HEK293 (cell line): ENCODE results near the gene PTPRK.

ENCODE experiments used
- CTCF ChIA-PET: fragments of 350-600 bp; formaldehyde crosslinking; extraction: SDS; loops from one replicate; lab custom pipeline; 2021; ENCODE audit warnings: antibody characterized with exemption; lab: Yijun Ruan, JAX
- POLR2A ChIA-PET: fragments of 300-600 bp; formaldehyde crosslinking; extraction: SDS; loops from one replicate; lab custom pipeline; 2020; ENCODE audit warnings: antibody characterized with exemption, inconsistent platforms; lab: Yijun Ruan, JAX
- H3K27ac ChIP-seq: fragments of 200-500 bp; sonication (Bioruptor generic); 2 replicates; pipeline ENCODE4 v1.5.1; 2014; ENCODE audit warnings: low read depth, low read length, control low read depth, inconsistent platforms; ENCODE audit errors: extremely low read depth
- H3K36me3 ChIP-seq, 2 experiments: fragments of 200-500 bp in 1 of 2; sonication (Bioruptor generic) in 1 of 2; 1 replicate in 1 of 2; 2 replicates in 1 of 2; pipeline ENCODE4 v1.5.1; 2014 to 2017; ENCODE audit warnings: inconsistent platforms in 2 of 2, low read length in 2 of 2; ENCODE audit not compliant: control insufficient read depth in 2 of 2, insufficient read depth in 1 of 2
- H3K4me1 ChIP-seq: fragments of 200-500 bp; sonication (Bioruptor generic); 2 replicates; pipeline ENCODE4 v1.5.1; 2014; ENCODE audit warnings: mild to moderate bottlenecking, low read length, inconsistent platforms; ENCODE audit not compliant: control insufficient read depth, insufficient read depth
- H3K4me3 ChIP-seq: 2 replicates; pipeline ENCODE4 v1.5.1; 2011; ENCODE audit warnings: low read depth, mild to moderate bottlenecking, control low read depth, low read length, moderate library complexity
- H3K9me3 ChIP-seq: fragments of 200-500 bp; sonication (Bioruptor generic); 2 replicates; pipeline ENCODE4 v1.5.1; 2014; ENCODE audit warnings: low read depth, low read length, inconsistent platforms; ENCODE audit not compliant: control insufficient read depth, insufficient read depth
- BCL11A ChIP-seq: fragments of 450-650 bp; formaldehyde crosslinking; IDR thresholded peaks from 2 replicates; pipeline ENCODE4 v1.5.1; 2016; ENCODE audit warnings: low read depth, missing biosample characterization, missing genetic modification characterization
- BCL11B ChIP-seq: fragments of 450-650 bp; formaldehyde crosslinking; IDR thresholded peaks from 2 replicates; pipeline ENCODE4 v1.5.1; 2016; ENCODE audit warnings: low read depth, missing biosample characterization, missing genetic modification characterization
- FEZF1 ChIP-seq: fragments of 450-650 bp; formaldehyde crosslinking; IDR thresholded peaks from 2 replicates; pipeline ENCODE4 v1.5.1; 2016; ENCODE audit warnings: missing biosample characterization, missing genetic modification characterization
- GLIS1 ChIP-seq: fragments of 450-650 bp; formaldehyde crosslinking; IDR thresholded peaks from 2 replicates; pipeline ENCODE4 v1.5.1; 2016; ENCODE audit warnings: missing biosample characterization, missing genetic modification characterization
- OSR2 ChIP-seq: fragments of 450-650 bp; formaldehyde crosslinking; IDR thresholded peaks from 2 replicates; pipeline ENCODE4 v1.5.1; 2016; ENCODE audit warnings: missing biosample characterization, missing genetic modification characterization
- RBAK ChIP-seq: fragments of 450-650 bp; formaldehyde crosslinking; IDR thresholded peaks from 2 replicates; pipeline ENCODE4 v1.5.1; 2016; ENCODE audit warnings: missing biosample characterization, missing genetic modification characterization
- SP3 ChIP-seq: fragments of 450-650 bp; formaldehyde crosslinking; IDR thresholded peaks from 2 replicates; pipeline ENCODE4 v1.5.1; 2016; ENCODE audit warnings: missing biosample characterization, missing genetic modification characterization
- SP7 ChIP-seq: fragments of 450-650 bp; formaldehyde crosslinking; IDR thresholded peaks from 2 replicates; pipeline ENCODE4 v1.5.1; 2016; ENCODE audit warnings: missing biosample characterization, missing genetic modification characterization
- TCF7L2 ChIP-seq: IDR thresholded peaks from 2 replicates; pipeline ENCODE4 v1.6.1; 2011; ENCODE audit warnings: low read depth, mild to moderate bottlenecking, inconsistent platforms, low read length, moderate library complexity, borderline replicate concordance
- YY2 ChIP-seq: fragments of 450-650 bp; formaldehyde crosslinking; IDR thresholded peaks from 2 replicates; pipeline ENCODE4 v1.5.1; 2016; ENCODE audit warnings: missing biosample characterization, missing genetic modification characterization
- ZBTB8A ChIP-seq: fragments of 450-650 bp; formaldehyde crosslinking; IDR thresholded peaks from 2 replicates; pipeline ENCODE4 v1.5.1; 2016; ENCODE audit warnings: missing biosample characterization, missing genetic modification characterization
- ZEB2 ChIP-seq: fragments of 450-650 bp; formaldehyde crosslinking; IDR thresholded peaks from 2 replicates; pipeline ENCODE4 v1.5.1; 2016; ENCODE audit warnings: missing biosample characterization, missing genetic modification characterization
- ZIC2 ChIP-seq: fragments of 450-650 bp; formaldehyde crosslinking; IDR thresholded peaks from 2 replicates; pipeline ENCODE4 v1.5.1; 2016; ENCODE audit warnings: missing biosample characterization, missing genetic modification characterization
- ZNF157 ChIP-seq: fragments of 450-650 bp; formaldehyde crosslinking; IDR thresholded peaks from 2 replicates; pipeline ENCODE4 v1.5.1; 2016; ENCODE audit warnings: missing biosample characterization, missing genetic modification characterization
- ZNF302 ChIP-seq: fragments of 450-650 bp; formaldehyde crosslinking; IDR thresholded peaks from 2 replicates; pipeline ENCODE4 v1.5.1; 2016; ENCODE audit warnings: missing biosample characterization, missing genetic modification characterization, low read depth
- ZNF335 ChIP-seq: fragments of 450-650 bp; formaldehyde crosslinking; conservative IDR thresholded peaks from 2 replicates; pipeline ENCODE4 v1.5.1; 2016; ENCODE audit warnings: missing biosample characterization, missing genetic modification characterization
- ZNF404 ChIP-seq: fragments of 450-650 bp; formaldehyde crosslinking; IDR thresholded peaks from 2 replicates; pipeline ENCODE4 v1.5.1; 2017; ENCODE audit warnings: missing biosample characterization, missing genetic modification characterization
- ZNF561 ChIP-seq: fragments of 450-650 bp; IDR thresholded peaks from 2 replicates; pipeline ENCODE4 v1.5.1; 2018; ENCODE audit warnings: missing biosample characterization, missing genetic modification characterization, borderline replicate concordance
- ZNF654 ChIP-seq: fragments of 450-650 bp; formaldehyde crosslinking; IDR thresholded peaks from 2 replicates; pipeline ENCODE4 v1.5.1; 2016; ENCODE audit warnings: low read depth, missing biosample characterization, missing genetic modification characterization
- ZNF701 ChIP-seq: fragments of 450-650 bp; formaldehyde crosslinking; IDR thresholded peaks from 2 replicates; pipeline ENCODE4 v1.5.1; 2016; ENCODE audit warnings: missing biosample characterization, missing genetic modification characterization
- ZNF843 ChIP-seq: fragments of 450-650 bp; formaldehyde crosslinking; IDR thresholded peaks from 2 replicates; pipeline ENCODE4 v1.5.1; 2016; ENCODE audit warnings: missing biosample characterization, missing genetic modification characterization
- ZSCAN30 ChIP-seq: fragments of 450-650 bp; IDR thresholded peaks from 2 replicates; pipeline ENCODE4 v1.5.1; 2018; ENCODE audit warnings: missing biosample characterization, mild to moderate bottlenecking, missing genetic modification characterization, moderate library complexity
- TF ChIP-seq, protein P1 (sequence below): fragments of 450-650 bp; formaldehyde crosslinking; IDR thresholded peaks from 2 replicates; pipeline ENCODE4 v1.5.1; 2017; ENCODE audit warnings: missing biosample characterization, missing genetic modification characterization
- TF ChIP-seq, protein P2 (sequence below): fragments of 450-650 bp; IDR thresholded peaks from 2 replicates; pipeline ENCODE4 v1.5.1; 2018; ENCODE audit warnings: missing biosample characterization, mild to moderate bottlenecking, missing genetic modification characterization
- TF ChIP-seq, protein P3 (sequence below): fragments of 450-650 bp; formaldehyde crosslinking; IDR thresholded peaks from 2 replicates; pipeline ENCODE4 v1.5.1; 2017; ENCODE audit warnings: missing biosample characterization, missing genetic modification characterization
- TF ChIP-seq, protein P4 (sequence below): fragments of 450-650 bp; formaldehyde crosslinking; IDR thresholded peaks from 2 replicates; pipeline ENCODE4 v1.5.1; 2017; ENCODE audit warnings: missing biosample characterization, missing genetic modification characterization
- TF ChIP-seq, protein P5 (sequence below): fragments of 450-650 bp; formaldehyde crosslinking; IDR thresholded peaks from 2 replicates; pipeline ENCODE4 v1.5.1; 2017; ENCODE audit warnings: missing biosample characterization, missing genetic modification characterization
- TF ChIP-seq, protein P6 (sequence below): fragments of 450-650 bp; formaldehyde crosslinking; IDR thresholded peaks from 2 replicates; pipeline ENCODE4 v1.5.1; 2016; ENCODE audit warnings: missing biosample characterization, missing genetic modification characterization, borderline replicate concordance

PTPRK gene

DNA sequence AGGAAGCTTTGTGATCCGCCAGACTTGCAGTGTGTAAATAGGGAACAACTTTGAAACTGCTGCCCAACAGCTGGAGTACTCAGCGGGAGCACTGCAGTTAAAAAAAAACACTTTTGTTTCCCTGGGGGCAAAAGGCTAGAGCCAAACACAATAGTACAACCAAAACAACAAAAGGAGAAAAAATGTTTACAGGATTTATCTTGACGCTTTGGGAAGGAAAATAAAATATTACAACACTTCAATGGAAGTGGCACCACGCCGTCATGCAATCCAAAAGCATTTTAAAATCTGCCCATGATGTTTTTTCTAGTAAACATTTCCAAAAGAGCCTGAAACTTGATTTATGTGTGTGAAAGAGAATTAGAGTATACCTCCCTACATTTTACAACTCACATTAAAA lies 26.0 kb downstream of the PTPRK start:
- Histone ChIP-seq H3K27ac (no peak overlapping the region), H3K4me3 (no peak overlapping the region), H3K36me3 (no peaks in the 10 kb centered on the region), H3K9me3 (no peaks in the 10 kb centered on the region), H3K4me1 (peaks cover 37% of the 10 kb centered on the region)
- ChIA-PET POLR2A (no interaction called here), CTCF (interaction anchor here (0.7 to 1.5 kb wide), 3 partner anchors 23 to 65 kb away, joined by 3 to 4 read pairs (median 3); partner anchors contain the start of gene PTPRK)
- TF ChIP-seq ZNF654 (tag by site-specific recombination) (no peak), ZNF701 (no peak), ZNF404 (no peak), SP3 (tag by site-specific recombination) (no peak), BCL11B (0 out of 2 replicates have a peak, but pooled peaks have one; percentile 37), ZSCAN30 (tag by site-specific recombination) (0 out of 2 replicates have a peak, but pooled peaks have one; percentile 29), TCF7L2 (peak; percentile 52), ZNF335 (peak; percentile 40), BCL11A (tag by site-specific recombination) (peak; percentile 29; the same call in 1 of the 2 replicates), ZBTB8A (tag by site-specific recombination) (peak; percentile 21; the same call in 1 of the 2 replicates), OSR2 (tag by site-specific recombination) (peak; percentile 73), ZNF157 (tag by site-specific recombination) (no peak), RBAK (no peak), ZNF561 (tag by site-specific recombination) (peak; percentile 43; the same call in 1 of the 2 replicates), GLIS1 (tag by site-specific recombination) (peak; percentile 63), ZNF843 (peak; percentile 74), SP7 (tag by site-specific recombination) (peak; percentile 21; the same call in 1 of the 2 replicates), ZIC2 (peak; percentile 89), ZEB2 (tag by site-specific recombination) (0 out of 2 replicates have a peak, but pooled peaks have one; percentile 24), ZNF302 (tag by site-specific recombination) (no peak), FEZF1 (peak; percentile 84), YY2 (tag by site-specific recombination) (0 out of 2 replicates have a peak, but pooled peaks have one; percentile 16)
- TF ChIP-seq, protein P1, sequence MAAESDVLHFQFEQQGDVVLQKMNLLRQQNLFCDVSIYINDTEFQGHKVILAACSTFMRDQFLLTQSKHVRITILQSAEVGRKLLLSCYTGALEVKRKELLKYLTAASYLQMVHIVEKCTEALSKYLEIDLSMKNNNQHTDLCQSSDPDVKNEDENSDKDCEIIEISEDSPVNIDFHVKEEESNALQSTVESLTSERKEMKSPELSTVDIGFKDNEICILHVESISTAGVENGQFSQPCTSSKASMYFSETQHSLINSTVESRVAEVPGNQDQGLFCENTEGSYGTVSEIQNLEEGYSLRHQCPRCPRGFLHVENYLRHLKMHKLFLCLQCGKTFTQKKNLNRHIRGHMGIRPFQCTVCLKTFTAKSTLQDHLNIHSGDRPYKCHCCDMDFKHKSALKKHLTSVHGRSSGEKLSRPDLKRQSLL (tag by site-specific recombination) = 0 out of 2 replicates have a peak, but pooled peaks have one; percentile 7
- TF ChIP-seq, protein P2, sequence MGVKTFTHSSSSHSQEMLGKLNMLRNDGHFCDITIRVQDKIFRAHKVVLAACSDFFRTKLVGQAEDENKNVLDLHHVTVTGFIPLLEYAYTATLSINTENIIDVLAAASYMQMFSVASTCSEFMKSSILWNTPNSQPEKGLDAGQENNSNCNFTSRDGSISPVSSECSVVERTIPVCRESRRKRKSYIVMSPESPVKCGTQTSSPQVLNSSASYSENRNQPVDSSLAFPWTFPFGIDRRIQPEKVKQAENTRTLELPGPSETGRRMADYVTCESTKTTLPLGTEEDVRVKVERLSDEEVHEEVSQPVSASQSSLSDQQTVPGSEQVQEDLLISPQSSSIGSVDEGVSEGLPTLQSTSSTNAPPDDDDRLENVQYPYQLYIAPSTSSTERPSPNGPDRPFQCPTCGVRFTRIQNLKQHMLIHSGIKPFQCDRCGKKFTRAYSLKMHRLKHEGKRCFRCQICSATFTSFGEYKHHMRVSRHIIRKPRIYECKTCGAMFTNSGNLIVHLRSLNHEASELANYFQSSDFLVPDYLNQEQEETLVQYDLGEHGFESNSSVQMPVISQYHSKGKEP = peak; percentile 52; the same call in 1 of the 2 replicates
- TF ChIP-seq, protein P3, sequence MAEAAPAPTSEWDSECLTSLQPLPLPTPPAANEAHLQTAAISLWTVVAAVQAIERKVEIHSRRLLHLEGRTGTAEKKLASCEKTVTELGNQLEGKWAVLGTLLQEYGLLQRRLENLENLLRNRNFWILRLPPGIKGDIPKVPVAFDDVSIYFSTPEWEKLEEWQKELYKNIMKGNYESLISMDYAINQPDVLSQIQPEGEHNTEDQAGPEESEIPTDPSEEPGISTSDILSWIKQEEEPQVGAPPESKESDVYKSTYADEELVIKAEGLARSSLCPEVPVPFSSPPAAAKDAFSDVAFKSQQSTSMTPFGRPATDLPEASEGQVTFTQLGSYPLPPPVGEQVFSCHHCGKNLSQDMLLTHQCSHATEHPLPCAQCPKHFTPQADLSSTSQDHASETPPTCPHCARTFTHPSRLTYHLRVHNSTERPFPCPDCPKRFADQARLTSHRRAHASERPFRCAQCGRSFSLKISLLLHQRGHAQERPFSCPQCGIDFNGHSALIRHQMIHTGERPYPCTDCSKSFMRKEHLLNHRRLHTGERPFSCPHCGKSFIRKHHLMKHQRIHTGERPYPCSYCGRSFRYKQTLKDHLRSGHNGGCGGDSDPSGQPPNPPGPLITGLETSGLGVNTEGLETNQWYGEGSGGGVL (tag by site-specific recombination) = no peak
- TF ChIP-seq, protein P4, sequence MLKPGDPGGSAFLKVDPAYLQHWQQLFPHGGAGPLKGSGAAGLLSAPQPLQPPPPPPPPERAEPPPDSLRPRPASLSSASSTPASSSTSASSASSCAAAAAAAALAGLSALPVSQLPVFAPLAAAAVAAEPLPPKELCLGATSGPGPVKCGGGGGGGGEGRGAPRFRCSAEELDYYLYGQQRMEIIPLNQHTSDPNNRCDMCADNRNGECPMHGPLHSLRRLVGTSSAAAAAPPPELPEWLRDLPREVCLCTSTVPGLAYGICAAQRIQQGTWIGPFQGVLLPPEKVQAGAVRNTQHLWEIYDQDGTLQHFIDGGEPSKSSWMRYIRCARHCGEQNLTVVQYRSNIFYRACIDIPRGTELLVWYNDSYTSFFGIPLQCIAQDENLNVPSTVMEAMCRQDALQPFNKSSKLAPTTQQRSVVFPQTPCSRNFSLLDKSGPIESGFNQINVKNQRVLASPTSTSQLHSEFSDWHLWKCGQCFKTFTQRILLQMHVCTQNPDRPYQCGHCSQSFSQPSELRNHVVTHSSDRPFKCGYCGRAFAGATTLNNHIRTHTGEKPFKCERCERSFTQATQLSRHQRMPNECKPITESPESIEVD (tag by site-specific recombination) = peak; percentile 97
- TF ChIP-seq, protein P5, sequence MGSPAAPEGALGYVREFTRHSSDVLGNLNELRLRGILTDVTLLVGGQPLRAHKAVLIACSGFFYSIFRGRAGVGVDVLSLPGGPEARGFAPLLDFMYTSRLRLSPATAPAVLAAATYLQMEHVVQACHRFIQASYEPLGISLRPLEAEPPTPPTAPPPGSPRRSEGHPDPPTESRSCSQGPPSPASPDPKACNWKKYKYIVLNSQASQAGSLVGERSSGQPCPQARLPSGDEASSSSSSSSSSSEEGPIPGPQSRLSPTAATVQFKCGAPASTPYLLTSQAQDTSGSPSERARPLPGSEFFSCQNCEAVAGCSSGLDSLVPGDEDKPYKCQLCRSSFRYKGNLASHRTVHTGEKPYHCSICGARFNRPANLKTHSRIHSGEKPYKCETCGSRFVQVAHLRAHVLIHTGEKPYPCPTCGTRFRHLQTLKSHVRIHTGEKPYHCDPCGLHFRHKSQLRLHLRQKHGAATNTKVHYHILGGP (tag by site-specific recombination) = peak; percentile 83
- TF ChIP-seq, protein P6, sequence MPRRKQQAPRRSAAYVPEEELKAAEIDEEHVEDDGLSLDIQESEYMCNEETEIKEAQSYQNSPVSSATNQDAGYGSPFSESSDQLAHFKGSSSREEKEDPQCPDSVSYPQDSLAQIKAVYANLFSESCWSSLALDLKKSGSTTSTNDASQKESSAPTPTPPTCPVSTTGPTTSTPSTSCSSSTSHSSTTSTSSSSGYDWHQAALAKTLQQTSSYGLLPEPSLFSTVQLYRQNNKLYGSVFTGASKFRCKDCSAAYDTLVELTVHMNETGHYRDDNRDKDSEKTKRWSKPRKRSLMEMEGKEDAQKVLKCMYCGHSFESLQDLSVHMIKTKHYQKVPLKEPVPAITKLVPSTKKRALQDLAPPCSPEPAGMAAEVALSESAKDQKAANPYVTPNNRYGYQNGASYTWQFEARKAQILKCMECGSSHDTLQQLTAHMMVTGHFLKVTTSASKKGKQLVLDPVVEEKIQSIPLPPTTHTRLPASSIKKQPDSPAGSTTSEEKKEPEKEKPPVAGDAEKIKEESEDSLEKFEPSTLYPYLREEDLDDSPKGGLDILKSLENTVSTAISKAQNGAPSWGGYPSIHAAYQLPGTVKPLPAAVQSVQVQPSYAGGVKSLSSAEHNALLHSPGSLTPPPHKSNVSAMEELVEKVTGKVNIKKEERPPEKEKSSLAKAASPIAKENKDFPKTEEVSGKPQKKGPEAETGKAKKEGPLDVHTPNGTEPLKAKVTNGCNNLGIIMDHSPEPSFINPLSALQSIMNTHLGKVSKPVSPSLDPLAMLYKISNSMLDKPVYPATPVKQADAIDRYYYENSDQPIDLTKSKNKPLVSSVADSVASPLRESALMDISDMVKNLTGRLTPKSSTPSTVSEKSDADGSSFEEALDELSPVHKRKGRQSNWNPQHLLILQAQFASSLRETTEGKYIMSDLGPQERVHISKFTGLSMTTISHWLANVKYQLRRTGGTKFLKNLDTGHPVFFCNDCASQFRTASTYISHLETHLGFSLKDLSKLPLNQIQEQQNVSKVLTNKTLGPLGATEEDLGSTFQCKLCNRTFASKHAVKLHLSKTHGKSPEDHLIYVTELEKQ (tag by site-specific recombination) = no peak
